Gastroesophageal sphincter (tissue), 4 donors: ENCODE results near the gene SLC25A19. TPM values are rescaled to one million over a fixed set of nuclear protein-coding genes. Genes with fewer than 3 reads are reported as not detected.
A peak's percentile ranks its signal among the peaks of the same experiment; 100 is the strongest.

Experiments
- ATAC-seq: fragments of 150-250 bp; one replicate; pipeline ENCODE4 v1.9.1; 2016; ENCODE audit warnings: mild to moderate bottlenecking, moderate library complexity
- H3K27ac ChIP-seq, 4 donors: fragments of 200-600 bp; sonication (generic) in 3 of 4; 1 replicate in 3 of 4; 2 replicates in 1 of 4; pipeline ENCODE4 v1.5.1; 2016 to 2019
- H3K27me3 ChIP-seq: fragments of 200-600 bp; sonication (generic); one replicate; pipeline ENCODE4 v1.5.1; 2019
- H3K36me3 ChIP-seq, 2 donors: fragments of 200-600 bp; sonication (generic); one replicate each; pipeline ENCODE4 v1.5.1; 2019; ENCODE audit warnings: control low read depth in 1 of 2
- H3K4me1 ChIP-seq, 3 donors: fragments of 200-600 bp; sonication (generic); 1 replicate in 2 of 3; 2 replicates in 1 of 3; pipeline ENCODE4 v1.5.1; 2016 to 2019; ENCODE audit warnings: control low read depth in 2 of 3
- H3K4me3 ChIP-seq, 2 donors: fragments of 200-600 bp; sonication (generic); one replicate each; pipeline ENCODE4 v1.5.1; 2019; ENCODE audit warnings: mild to moderate bottlenecking in 1 of 2, moderate library complexity in 1 of 2
- H3K9me3 ChIP-seq, 3 donors: fragments of 200-600 bp; sonication (generic); one replicate each; pipeline ENCODE4 v1.5.1; 2017 to 2019; ENCODE audit warnings: control low read depth in 2 of 3
- EP300 ChIP-seq: sonication (generic); formaldehyde crosslinking; IDR thresholded peaks from one replicate; pipeline ENCODE4 v1.6.1; 2017; ENCODE audit warnings: antibody characterized with exemption, mild to moderate bottlenecking
- POLR2A ChIP-seq, 2 donors: fragments of 450-650 bp; IDR thresholded peaks; one replicate each; pipeline ENCODE4 v1.6.1; 2017; ENCODE audit warnings: antibody characterized with exemption in 2 of 2, mild to moderate bottlenecking in 2 of 2, moderate library complexity in 1 of 2
- POLR2AphosphoS5 ChIP-seq: sonication (generic); formaldehyde crosslinking; IDR thresholded peaks from one replicate; pipeline ENCODE4 v1.6.1; 2017; ENCODE audit warnings: antibody characterized with exemption
- WGBS, 2 donors: methylation state at CpG; one replicate each; pipeline ENCODE4 v1.1.5; 2018; ENCODE audit warnings: low coverage in 1 of 2; 5-methylcytosine and 5-hydroxymethylcytosine counted together
- total RNA-seq, 4 donors: library from RNA; depleted of rRNA; stranded (reverse); fragments of >200 nt; gene quantifications; one replicate each; pipeline ENCODE4 v1.1.0, GENCODE V29; 2016
- TF ChIP-seq, protein P1 (sequence below), 4 experiments: fragments of 200-600 bp in 2 of 4; fragments of 450-650 bp in 2 of 4; sonication (generic) in 1 of 4; IDR thresholded peaks; one replicate each; pipeline ENCODE4 v1.5.1; 2017 to 2019; ENCODE audit warnings: antibody characterized with exemption in 4 of 4, mild to moderate bottlenecking in 2 of 4, moderate library complexity in 2 of 4

Gene SLC25A19
- total RNA-seq, 4 donors from 2014 or later = 7.3 to 14.5 (median 13.4) TPM

DNA sequence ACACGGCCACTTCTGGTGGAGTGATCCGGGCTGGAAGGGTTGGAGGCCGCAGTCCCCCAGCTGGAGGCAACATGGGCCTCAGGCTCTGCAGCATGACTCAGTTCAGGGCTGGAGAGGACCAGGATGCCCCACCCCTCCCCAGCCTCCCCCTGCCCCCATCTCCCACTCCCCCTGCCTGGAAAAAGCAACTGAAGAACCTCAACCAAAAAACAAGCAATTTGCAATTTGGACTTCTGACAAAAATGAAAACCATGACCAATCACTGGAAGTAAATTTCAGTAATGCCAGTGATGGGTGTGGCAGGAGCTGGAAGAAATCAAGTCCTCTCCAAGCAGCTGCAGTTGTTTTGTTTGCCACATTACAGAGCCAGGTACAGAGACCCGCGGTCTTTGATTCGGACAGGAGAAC, 11.6 kb downstream of the SLC25A19 start:
- Histone ChIP-seq H3K4me1 (peaks cover 0 to 19% (median 6%) of the 10 kb centered on the region in 3 donors), H3K9me3 (no peaks in the 10 kb centered on the region), H3K4me3 (no peak overlapping the region), H3K27me3 (no peaks in the 10 kb centered on the region), H3K36me3 (peaks cover 0 to 46% of the 10 kb centered on the region in 2 donors), H3K27ac (no peak overlapping the region)
- WGBS, 2 donors = 95% methylated on average over 4 of the region's 6 CpGs; no CpG with 5 or more reads in 1 of the 2 donors
- no peak for TF ChIP-seq POLR2A (IDR thresholded peaks at IDR 0.05)
- TF ChIP-seq, protein P1, sequence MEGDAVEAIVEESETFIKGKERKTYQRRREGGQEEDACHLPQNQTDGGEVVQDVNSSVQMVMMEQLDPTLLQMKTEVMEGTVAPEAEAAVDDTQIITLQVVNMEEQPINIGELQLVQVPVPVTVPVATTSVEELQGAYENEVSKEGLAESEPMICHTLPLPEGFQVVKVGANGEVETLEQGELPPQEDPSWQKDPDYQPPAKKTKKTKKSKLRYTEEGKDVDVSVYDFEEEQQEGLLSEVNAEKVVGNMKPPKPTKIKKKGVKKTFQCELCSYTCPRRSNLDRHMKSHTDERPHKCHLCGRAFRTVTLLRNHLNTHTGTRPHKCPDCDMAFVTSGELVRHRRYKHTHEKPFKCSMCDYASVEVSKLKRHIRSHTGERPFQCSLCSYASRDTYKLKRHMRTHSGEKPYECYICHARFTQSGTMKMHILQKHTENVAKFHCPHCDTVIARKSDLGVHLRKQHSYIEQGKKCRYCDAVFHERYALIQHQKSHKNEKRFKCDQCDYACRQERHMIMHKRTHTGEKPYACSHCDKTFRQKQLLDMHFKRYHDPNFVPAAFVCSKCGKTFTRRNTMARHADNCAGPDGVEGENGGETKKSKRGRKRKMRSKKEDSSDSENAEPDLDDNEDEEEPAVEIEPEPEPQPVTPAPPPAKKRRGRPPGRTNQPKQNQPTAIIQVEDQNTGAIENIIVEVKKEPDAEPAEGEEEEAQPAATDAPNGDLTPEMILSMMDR (IDR thresholded peaks at IDR 0.05) = no peak
- no peak for TF ChIP-seq POLR2AphosphoS5
- TF ChIP-seq EP300 = no peak
- no peak for ATAC-seq

DNA sequence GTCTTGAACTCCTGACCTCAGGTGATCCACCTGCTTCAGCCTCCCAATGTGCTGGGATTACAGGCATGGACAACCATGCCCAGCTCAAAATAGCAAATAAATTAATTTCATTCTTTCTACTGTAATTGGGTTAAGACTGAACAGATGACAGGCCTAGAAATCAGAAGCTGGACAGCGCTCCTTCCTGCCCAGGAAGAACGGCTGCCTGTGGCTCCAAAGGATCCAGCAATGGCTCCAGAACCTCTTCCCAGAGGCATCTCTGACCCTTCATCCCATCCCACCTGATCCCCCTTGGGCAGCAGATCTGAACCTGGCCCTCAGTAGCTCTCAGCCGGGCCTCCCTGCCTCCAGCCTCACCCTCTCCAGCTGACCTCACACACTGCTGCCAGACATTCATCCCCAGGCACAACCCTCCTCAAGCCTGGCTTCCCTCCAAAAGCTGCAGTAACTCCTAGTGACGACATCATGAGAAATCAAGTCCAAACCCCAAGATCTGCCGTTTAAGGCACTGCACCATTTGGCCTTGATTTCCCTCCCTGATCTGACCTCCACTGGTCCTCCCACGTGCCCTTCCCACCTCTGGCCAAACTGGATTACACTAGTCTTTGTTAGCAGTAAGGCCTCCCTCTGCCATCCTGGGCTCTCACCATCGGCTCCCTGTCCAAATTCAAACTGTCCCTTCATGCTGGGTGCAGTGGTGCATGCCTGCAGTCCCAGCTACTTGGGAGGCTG, 15.1 kb downstream of the SLC25A19 start:
- Histone ChIP-seq H3K4me3 (no peak overlapping the region), H3K27ac (no peak overlapping the region), H3K27me3 (no peaks in the 10 kb centered on the region), H3K9me3 (no peaks in the 10 kb centered on the region), H3K36me3 (peaks cover 0 to 23% of the 10 kb centered on the region in 2 donors), H3K4me1 (peaks cover 0 to 43% (median 21%) of the 10 kb centered on the region in 3 donors)
- TF ChIP-seq, protein P1 (IDR thresholded peaks at IDR 0.05) = no peak
- TF ChIP-seq EP300 (no peak), POLR2AphosphoS5 (no peak), POLR2A (IDR thresholded peaks at IDR 0.05) (no peak)
- no peak for ATAC-seq
- WGBS, 2 donors = 38 to 72% methylated on average over 3 to 4 of the region's 7 CpGs

DNA sequence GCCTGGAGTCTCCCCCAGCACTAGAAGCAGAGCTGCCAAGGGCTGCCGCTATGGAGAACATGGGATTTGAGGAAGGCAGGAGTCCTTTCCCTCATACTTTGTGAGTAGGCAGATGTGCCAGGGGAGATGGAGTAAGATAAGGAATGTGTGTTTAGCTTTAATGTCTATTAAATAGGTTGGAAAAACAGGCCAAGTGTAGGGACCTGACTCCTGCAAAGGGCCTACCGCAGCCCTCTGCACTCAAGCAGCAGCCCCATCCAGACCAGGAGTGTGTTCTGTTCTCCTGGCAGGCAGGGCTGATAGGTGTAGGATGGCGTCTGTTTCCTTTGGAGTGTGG, 16.4 kb downstream of the SLC25A19 start:
- H3K27me3 ChIP-seq = no peaks in the 10 kb centered on the region
- H3K36me3 ChIP-seq = peaks cover 0 to 15% of the 10 kb centered on the region in 2 donors
- no peaks in the 10 kb centered on the region for H3K9me3 ChIP-seq
- H3K4me1 ChIP-seq = peaks cover 0 to 47% (median 21%) of the 10 kb centered on the region in 3 donors
- no peak overlapping the region for H3K4me3 ChIP-seq
- no peak for ATAC-seq
- 50 to 67% methylated on average over 1 of the region's 3 CpGs for WGBS, 2 donors
- peak overlapping the region in 3 of 4 donors; percentile 14 to 97 (median 14) for H3K27ac ChIP-seq
- TF ChIP-seq EP300 = no peak
- TF ChIP-seq, protein P1 (IDR thresholded peaks at IDR 0.05) = no peak

DNA sequence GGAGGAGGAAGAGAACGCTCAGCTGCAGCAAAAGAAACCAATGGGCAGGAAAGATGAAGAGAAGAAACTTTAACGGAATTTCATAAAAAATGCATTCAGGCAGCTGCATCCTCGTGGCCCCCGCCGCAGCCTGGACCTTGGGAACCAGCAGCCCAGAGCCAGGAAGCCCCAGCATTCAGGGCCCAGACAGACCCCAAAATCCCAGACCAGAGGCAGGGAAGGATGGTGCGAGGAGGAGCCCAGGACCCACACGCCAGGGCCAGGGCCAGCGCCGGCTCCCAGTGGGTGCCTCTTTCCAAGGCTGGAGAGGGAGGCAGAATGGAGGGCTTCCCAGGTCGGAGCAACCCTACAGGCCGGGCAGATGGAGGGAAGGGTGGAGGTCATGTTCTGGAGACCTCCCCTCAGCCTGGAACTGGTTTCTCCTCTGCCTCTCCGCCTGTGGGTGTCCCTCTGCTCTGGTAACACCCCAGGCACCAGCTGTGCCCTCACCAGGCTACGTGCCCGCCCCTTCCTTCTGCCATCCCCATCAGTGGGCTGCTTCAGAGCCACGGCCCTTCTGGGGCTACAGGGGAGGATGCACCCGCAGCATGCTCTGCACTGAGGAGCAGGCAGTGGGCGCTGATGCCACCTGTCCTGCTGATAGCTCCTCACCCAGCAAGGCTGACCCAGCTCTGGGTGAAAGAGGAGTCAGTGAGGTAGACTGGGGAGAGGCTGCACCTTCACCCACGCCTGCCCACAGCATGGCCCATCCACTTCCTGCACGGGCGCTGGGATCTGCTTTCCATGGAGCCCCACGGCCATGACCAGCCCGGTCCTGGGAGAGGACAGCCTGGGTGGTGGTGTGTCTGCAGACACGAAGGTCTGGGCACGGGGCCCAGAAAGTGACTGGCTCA, 17.0 kb downstream of the SLC25A19 start:
- Histone ChIP-seq H3K4me3 (peak overlapping the region; percentile 77 to 91), H3K36me3 (peaks cover 0 to 15% of the 10 kb centered on the region in 2 donors), H3K27ac (peak overlapping the region in 2 of 4 donors; percentile 97 to 99), H3K27me3 (no peaks in the 10 kb centered on the region), H3K4me1 (peaks cover 0 to 50% (median 21%) of the 10 kb centered on the region in 3 donors), H3K9me3 (no peaks in the 10 kb centered on the region)
- no peak for ATAC-seq
- 0% methylated on average over 3 of the region's 24 CpGs; no CpG with 5 or more reads in 1 of the 2 donors for WGBS, 2 donors
- TF ChIP-seq EP300 (no peak), POLR2A (IDR thresholded peaks at IDR 0.05) (no peak), POLR2AphosphoS5 (no peak)
- TF ChIP-seq, protein P1 (IDR thresholded peaks at IDR 0.05) = no peak
